DND-41 (cell line): ENCODE measurements around the gene DGKB.

ENCODE experiments used
- EZH2 ChIP-seq: IDR thresholded peaks from 3 replicates; pipeline ENCODE4 v1.6.1; 2012; ENCODE audit warnings: borderline replicate concordance, low read depth, mild to moderate bottlenecking, moderate library complexity, low read length, inconsistent platforms; ENCODE audit not compliant: severe bottlenecking
- TF ChIP-seq, protein P1 (sequence below): IDR thresholded peaks from 2 replicates; pipeline ENCODE4 v1.5.1; 2012; ENCODE audit warnings: borderline replicate concordance, low read length, moderate library complexity, mild to moderate bottlenecking; ENCODE audit not compliant: poor library complexity, severe bottlenecking; ENCODE audit errors: extremely low read depth

GRCh38 chr7:14828053-14828452 is 74.5 kb downstream of the DGKB start:
- no peak for TF ChIP-seq EZH2
- TF ChIP-seq, protein P1, sequence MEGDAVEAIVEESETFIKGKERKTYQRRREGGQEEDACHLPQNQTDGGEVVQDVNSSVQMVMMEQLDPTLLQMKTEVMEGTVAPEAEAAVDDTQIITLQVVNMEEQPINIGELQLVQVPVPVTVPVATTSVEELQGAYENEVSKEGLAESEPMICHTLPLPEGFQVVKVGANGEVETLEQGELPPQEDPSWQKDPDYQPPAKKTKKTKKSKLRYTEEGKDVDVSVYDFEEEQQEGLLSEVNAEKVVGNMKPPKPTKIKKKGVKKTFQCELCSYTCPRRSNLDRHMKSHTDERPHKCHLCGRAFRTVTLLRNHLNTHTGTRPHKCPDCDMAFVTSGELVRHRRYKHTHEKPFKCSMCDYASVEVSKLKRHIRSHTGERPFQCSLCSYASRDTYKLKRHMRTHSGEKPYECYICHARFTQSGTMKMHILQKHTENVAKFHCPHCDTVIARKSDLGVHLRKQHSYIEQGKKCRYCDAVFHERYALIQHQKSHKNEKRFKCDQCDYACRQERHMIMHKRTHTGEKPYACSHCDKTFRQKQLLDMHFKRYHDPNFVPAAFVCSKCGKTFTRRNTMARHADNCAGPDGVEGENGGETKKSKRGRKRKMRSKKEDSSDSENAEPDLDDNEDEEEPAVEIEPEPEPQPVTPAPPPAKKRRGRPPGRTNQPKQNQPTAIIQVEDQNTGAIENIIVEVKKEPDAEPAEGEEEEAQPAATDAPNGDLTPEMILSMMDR, result no peak
